OCI-LY7 (cell line): ENCODE data around the gene IMPDH1. TPM values are rescaled to one million over a fixed set of nuclear protein-coding genes. Genes with fewer than 3 reads are reported as not detected.

Source experiments
- BruUV-seq: library from RNA; stranded (reverse); fragments of 400-500 nt; replicated peaks from 2 replicates; lab custom pipeline; 2021; lab: Mats Ljungman, UMichigan
- CTCF ChIA-PET: fragments of 300-600 bp; sonication (Branson Sonifier 250); formaldehyde crosslinking; loops from one replicate; lab custom pipeline; 2022; ENCODE audit warnings: antibody characterized with exemption; ENCODE audit not compliant: unreplicated experiment; lab: Charles Lee
- POLR2A ChIA-PET: fragments of 300-600 bp; sonication (Branson Sonifier 250); formaldehyde crosslinking; loops from one replicate; lab custom pipeline; 2022; ENCODE audit warnings: antibody characterized with exemption; lab: Charles Lee
- DNase-seq: peaks from one replicate; pipeline ENCODE4 v3.0.0-alpha.2; 2015; ENCODE audit warnings: low spot score
- H2AFZ ChIP-seq: fragments of 200-600 bp; sonication (generic), shearing (Covaris generic); 2 replicates; pipeline ENCODE4 v1.6.1; 2014; ENCODE audit warnings: mild to moderate bottlenecking, antibody characterized with exemption, low read length, moderate library complexity
- H3K27ac ChIP-seq: fragments of 200-600 bp; sonication (generic); 2 replicates; pipeline ENCODE4 v1.5.1; 2014; ENCODE audit warnings: mixed run types, low read depth, mild to moderate bottlenecking, moderate library complexity, low read length, inconsistent platforms; ENCODE audit not compliant: poor library complexity, severe bottlenecking
- H3K36me3 ChIP-seq: fragments of 200-600 bp; sonication (generic); 2 replicates; pipeline ENCODE4 v1.6.1; 2014; ENCODE audit warnings: mild to moderate bottlenecking, antibody characterized with exemption, low read length, moderate library complexity, mixed read lengths; ENCODE audit not compliant: insufficient read depth
- H3K4me1 ChIP-seq: fragments of 200-600 bp; sonication (generic); 2 replicates; pipeline ENCODE4 v1.5.1; 2014; ENCODE audit warnings: mild to moderate bottlenecking, low read length; ENCODE audit not compliant: insufficient read depth, poor library complexity, severe bottlenecking
- H3K4me2 ChIP-seq: fragments of 200-600 bp; sonication (generic); 2 replicates; pipeline ENCODE4 v1.6.1; 2014; ENCODE audit warnings: mild to moderate bottlenecking, low read length
- H3K4me3 ChIP-seq: fragments of 200-600 bp; sonication (generic); 2 replicates; pipeline ENCODE4 v1.5.1; 2014; ENCODE audit warnings: mild to moderate bottlenecking, low read depth, low read length; ENCODE audit not compliant: poor library complexity, severe bottlenecking
- H3K79me2 ChIP-seq: fragments of 200-600 bp; sonication (generic); 2 replicates; pipeline ENCODE4 v1.6.1; 2016; ENCODE audit warnings: low read depth, mild to moderate bottlenecking, low read length, moderate library complexity, mixed read lengths; ENCODE audit not compliant: insufficient read depth
- H3K9me2 ChIP-seq: fragments of 200-600 bp; sonication (generic); 2 replicates; pipeline ENCODE4 v1.6.1; 2016; ENCODE audit warnings: mild to moderate bottlenecking, low read length, mixed read lengths; ENCODE audit not compliant: insufficient read depth
- H3K9me3 ChIP-seq: fragments of 200-600 bp; sonication (generic); 2 replicates; pipeline ENCODE4 v1.6.1; 2014; ENCODE audit warnings: mild to moderate bottlenecking, mixed run types, low read length, mixed read lengths
- H4K20me1 ChIP-seq: fragments of 200-600 bp; sonication (generic); 2 replicates; pipeline ENCODE4 v1.6.1; 2014; ENCODE audit warnings: mild to moderate bottlenecking, antibody characterized with exemption, low read length, moderate library complexity, mixed read lengths; ENCODE audit not compliant: insufficient read depth
- EZH2phosphoT487 ChIP-seq: fragments of 200-600 bp; sonication (generic); IDR thresholded peaks from 2 replicates; pipeline ENCODE4 v1.6.1; 2018; ENCODE audit warnings: low read depth, borderline replicate concordance, mild to moderate bottlenecking, mixed run types, antibody characterized with exemption, low read length, moderate library complexity, mixed read lengths
- intact Hi-C: fragments of 100-400 bp; cut with micrococcal nuclease; formaldehyde crosslinking; loops from one replicate; pipeline ENCODE4 v1.10.0; 2022; ENCODE audit not compliant: unreplicated experiment
- total RNA-seq, 2 experiments: library from RNA; depleted of rRNA in 1 of 2; stranded (reverse); fragments of >200 nt in 1 of 2; shearing (Covaris generic) in 1 of 2; gene quantifications; 2 replicates each; pipeline ENCODE4 v1.2.3, GENCODE V29; 2014 to 2022
- TF ChIP-seq, protein P1 (sequence below): fragments of 200-600 bp; sonication (generic); conservative IDR thresholded peaks from 2 replicates; pipeline ENCODE4 v1.5.1; 2014; ENCODE audit warnings: mild to moderate bottlenecking, antibody characterized with exemption, low read length, moderate library complexity, mixed read lengths

IMPDH1 gene
- total RNA-seq, 2 experiments from 2014 or later, result 26.6 to 50.5 TPM

GRCh38 chr7:128392446-128393327 lies 17.1 kb downstream of the IMPDH1 start:
- Histone ChIP-seq H3K27ac (no peak overlapping the region), H4K20me1 (no peaks in the 10 kb centered on the region), H3K4me1 (no peaks in the 10 kb centered on the region), H3K4me3 (no peak overlapping the region), H3K9me2 (no peaks in the 10 kb centered on the region), H2AFZ (no peak overlapping the region), H3K4me2 (no peak overlapping the region), H3K36me3 (peaks cover 38% of the 10 kb centered on the region; the same call in 1 of the 2 replicates), H3K9me3 (no peaks in the 10 kb centered on the region), H3K79me2 (no peaks in the 10 kb centered on the region)
- no peak for DNase-seq
- ChIA-PET POLR2A (no interaction called here), CTCF (no interaction called here)
- BruUV-seq, result no TSS peak
- TF ChIP-seq EZH2phosphoT487, result no peak
- TF ChIP-seq, protein P1, sequence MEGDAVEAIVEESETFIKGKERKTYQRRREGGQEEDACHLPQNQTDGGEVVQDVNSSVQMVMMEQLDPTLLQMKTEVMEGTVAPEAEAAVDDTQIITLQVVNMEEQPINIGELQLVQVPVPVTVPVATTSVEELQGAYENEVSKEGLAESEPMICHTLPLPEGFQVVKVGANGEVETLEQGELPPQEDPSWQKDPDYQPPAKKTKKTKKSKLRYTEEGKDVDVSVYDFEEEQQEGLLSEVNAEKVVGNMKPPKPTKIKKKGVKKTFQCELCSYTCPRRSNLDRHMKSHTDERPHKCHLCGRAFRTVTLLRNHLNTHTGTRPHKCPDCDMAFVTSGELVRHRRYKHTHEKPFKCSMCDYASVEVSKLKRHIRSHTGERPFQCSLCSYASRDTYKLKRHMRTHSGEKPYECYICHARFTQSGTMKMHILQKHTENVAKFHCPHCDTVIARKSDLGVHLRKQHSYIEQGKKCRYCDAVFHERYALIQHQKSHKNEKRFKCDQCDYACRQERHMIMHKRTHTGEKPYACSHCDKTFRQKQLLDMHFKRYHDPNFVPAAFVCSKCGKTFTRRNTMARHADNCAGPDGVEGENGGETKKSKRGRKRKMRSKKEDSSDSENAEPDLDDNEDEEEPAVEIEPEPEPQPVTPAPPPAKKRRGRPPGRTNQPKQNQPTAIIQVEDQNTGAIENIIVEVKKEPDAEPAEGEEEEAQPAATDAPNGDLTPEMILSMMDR, result no peak
- intact Hi-C loops, result no loop called here

DNA sequence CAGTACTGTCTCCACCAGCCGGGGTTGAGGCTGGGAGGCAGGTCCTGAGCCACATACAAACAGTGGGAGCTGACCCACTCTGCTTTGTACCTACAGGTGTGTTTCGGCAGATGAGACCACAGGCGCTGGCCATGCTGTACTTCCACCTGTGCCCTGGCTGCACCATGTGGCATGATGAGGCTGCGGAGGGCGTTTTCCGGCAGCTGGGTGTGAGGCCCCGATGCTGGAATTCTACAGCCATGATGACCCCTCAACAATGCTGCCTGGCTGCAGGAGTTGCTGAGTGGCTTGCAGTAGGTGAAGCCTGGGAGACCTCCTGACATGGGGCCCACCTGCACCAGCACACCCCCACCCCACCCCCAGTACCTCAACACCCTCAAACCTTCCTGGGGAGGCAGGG lies 18.0 kb downstream of the IMPDH1 start:
- no peaks in the 10 kb centered on the region for H3K4me1 ChIP-seq
- H3K4me2 ChIP-seq, result no peak overlapping the region
- POLR2A ChIA-PET, result interaction anchor here (0.6 to 1.2 kb wide), 2 partner anchors 48 to 59 kb away, joined by 3 read pairs; no protein-coding TSS in a partner anchor
- intact Hi-C loops, result no loop called here
- H3K27ac ChIP-seq, result no peak overlapping the region
- H3K79me2 ChIP-seq, result no peaks in the 10 kb centered on the region
- H3K9me2 ChIP-seq, result no peaks in the 10 kb centered on the region
- peaks cover 29% of the 10 kb centered on the region; the same call in 1 of the 2 replicates for H3K36me3 ChIP-seq
- BruUV-seq, result no TSS peak
- H3K9me3 ChIP-seq, result no peaks in the 10 kb centered on the region
- no peak overlapping the region for H3K4me3 ChIP-seq
- CTCF ChIA-PET, result no interaction called here
- no peaks in the 10 kb centered on the region for H4K20me1 ChIP-seq
- no peak for DNase-seq
- no peak overlapping the region for H2AFZ ChIP-seq
- TF ChIP-seq, protein P1, result no peak
- no peak for TF ChIP-seq EZH2phosphoT487
